ENCODE data around the gene CNPY4.

Gene CNPY4

DNA sequence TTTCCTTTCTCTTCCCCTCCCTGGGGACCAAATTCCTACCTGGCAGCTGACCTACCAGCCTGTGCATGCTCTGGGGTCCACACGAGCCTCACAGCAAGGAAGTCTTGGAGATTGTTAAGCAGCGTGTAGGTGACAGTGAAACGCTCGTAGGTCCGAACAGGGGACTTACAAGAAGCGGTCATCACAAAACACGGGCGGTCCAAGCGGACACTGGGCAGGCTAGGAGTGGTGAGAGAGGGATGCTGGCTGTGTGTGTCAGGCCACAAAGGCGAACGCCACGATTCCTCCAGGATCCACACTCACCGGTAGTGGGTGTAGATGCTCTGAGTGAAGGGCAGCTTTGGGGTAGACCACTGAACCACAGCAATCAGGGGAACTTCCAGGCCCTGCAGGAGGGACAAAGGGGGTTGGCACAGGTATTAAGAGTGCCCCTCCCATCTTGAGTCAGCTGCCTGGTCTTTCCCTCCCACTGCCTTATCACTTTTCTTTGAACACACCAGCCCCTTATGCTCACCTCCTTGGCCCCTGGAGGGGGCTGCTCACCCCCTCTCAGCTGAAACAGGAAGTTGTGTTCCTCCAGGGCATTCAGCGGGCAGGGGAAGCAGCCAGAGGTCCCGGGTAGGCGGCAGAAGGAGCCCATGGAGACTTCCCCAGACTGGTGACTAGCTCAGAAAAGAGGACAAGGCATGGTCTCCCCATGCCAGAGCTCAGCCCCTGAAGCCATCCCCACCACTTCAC lies 37.1 kb downstream of the CNPY4 start:
- no peaks in the 10 kb centered on the region for H3K27me3 ChIP-seq (ENCODE audit: insufficient read depth, low read length, poor library complexity, severe bottlenecking)
- peak overlapping the region; percentile 92 for H3K4me2 ChIP-seq (ENCODE audit: low read depth, low read length, poor library complexity, severe bottlenecking)
- TF ChIP-seq, protein P1, sequence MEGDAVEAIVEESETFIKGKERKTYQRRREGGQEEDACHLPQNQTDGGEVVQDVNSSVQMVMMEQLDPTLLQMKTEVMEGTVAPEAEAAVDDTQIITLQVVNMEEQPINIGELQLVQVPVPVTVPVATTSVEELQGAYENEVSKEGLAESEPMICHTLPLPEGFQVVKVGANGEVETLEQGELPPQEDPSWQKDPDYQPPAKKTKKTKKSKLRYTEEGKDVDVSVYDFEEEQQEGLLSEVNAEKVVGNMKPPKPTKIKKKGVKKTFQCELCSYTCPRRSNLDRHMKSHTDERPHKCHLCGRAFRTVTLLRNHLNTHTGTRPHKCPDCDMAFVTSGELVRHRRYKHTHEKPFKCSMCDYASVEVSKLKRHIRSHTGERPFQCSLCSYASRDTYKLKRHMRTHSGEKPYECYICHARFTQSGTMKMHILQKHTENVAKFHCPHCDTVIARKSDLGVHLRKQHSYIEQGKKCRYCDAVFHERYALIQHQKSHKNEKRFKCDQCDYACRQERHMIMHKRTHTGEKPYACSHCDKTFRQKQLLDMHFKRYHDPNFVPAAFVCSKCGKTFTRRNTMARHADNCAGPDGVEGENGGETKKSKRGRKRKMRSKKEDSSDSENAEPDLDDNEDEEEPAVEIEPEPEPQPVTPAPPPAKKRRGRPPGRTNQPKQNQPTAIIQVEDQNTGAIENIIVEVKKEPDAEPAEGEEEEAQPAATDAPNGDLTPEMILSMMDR (conservative IDR thresholded peaks at IDR 0.05; ENCODE audit: low read length), result no peak
- TF ChIP-seq EZH2phosphoT487 (IDR thresholded peaks at IDR 0.05; ENCODE audit: borderline replicate concordance), result no peak
- H3F3A ChIP-seq (ENCODE audit: low read depth), result peaks cover 3% of the 10 kb centered on the region; the same call in 1 of the 2 replicates
- H4K20me1 ChIP-seq (ENCODE audit: insufficient read depth, low read length, poor library complexity, severe bottlenecking), result peaks cover 12% of the 10 kb centered on the region
- H3K9ac ChIP-seq (ENCODE audit: low read depth, low read length, poor library complexity, severe bottlenecking), result peak overlapping the region; percentile 86
- H3K79me2 ChIP-seq (ENCODE audit: insufficient read depth, low read length), result peaks cover 31% of the 10 kb centered on the region
- H2AFZ ChIP-seq (ENCODE audit: low read length), result no peak overlapping the region
- no peaks in the 10 kb centered on the region for H3K9me3 ChIP-seq (ENCODE audit: insufficient read depth, low read depth, low read length)
- H3K36me3 ChIP-seq (ENCODE audit: insufficient read depth, low read length), result peaks cover 9% of the 10 kb centered on the region; the same call in 1 of the 2 replicates
- H3K4me3 ChIP-seq (ENCODE audit: low read length, poor library complexity, severe bottlenecking), result peak overlapping the region; percentile 90
- no peaks in the 10 kb centered on the region for H3K9me2 ChIP-seq (replicated peaks; ENCODE audit: low read depth, low read length)
- peaks cover 25% of the 10 kb centered on the region for H3K4me1 ChIP-seq (ENCODE audit: insufficient read depth, low read length, poor library complexity, severe bottlenecking)

DNA sequence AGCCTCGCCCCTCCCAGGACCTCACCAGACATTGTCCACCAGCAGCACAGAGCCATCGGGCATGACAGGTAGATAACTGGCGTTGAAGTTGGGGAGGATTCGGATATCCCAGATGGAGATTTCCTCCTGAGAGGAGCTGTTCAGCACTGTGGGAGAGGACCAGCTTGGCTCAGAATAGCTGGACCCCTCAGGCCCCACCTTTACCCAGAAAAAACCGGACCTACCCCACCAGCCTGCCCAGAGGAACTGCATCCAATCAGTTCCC lies 37.6 kb downstream of the CNPY4 start:
- peaks cover 9% of the 10 kb centered on the region; the same call in 1 of the 2 replicates for H3K36me3 ChIP-seq (ENCODE audit: insufficient read depth, low read length)
- H3K4me2 ChIP-seq (ENCODE audit: low read depth, low read length, poor library complexity, severe bottlenecking), result peak overlapping the region; percentile 92
- H3K4me1 ChIP-seq (ENCODE audit: insufficient read depth, low read length, poor library complexity, severe bottlenecking), result peaks cover 25% of the 10 kb centered on the region
- H3K9ac ChIP-seq (ENCODE audit: low read depth, low read length, poor library complexity, severe bottlenecking), result peak overlapping the region; percentile 86
- H2AFZ ChIP-seq (ENCODE audit: low read length), result no peak overlapping the region
- H3K27me3 ChIP-seq (ENCODE audit: insufficient read depth, low read length, poor library complexity, severe bottlenecking), result no peaks in the 10 kb centered on the region
- peaks cover 12% of the 10 kb centered on the region for H4K20me1 ChIP-seq (ENCODE audit: insufficient read depth, low read length, poor library complexity, severe bottlenecking)
- peaks cover 3% of the 10 kb centered on the region; the same call in 1 of the 2 replicates for H3F3A ChIP-seq (ENCODE audit: low read depth)
- peaks cover 26% of the 10 kb centered on the region for H3K79me2 ChIP-seq (ENCODE audit: insufficient read depth, low read length)
- H3K4me3 ChIP-seq (ENCODE audit: low read length, poor library complexity, severe bottlenecking), result peak overlapping the region; percentile 90
- no peak for TF ChIP-seq EZH2phosphoT487 (IDR thresholded peaks at IDR 0.05; ENCODE audit: borderline replicate concordance)
- TF ChIP-seq, protein P1 (conservative IDR thresholded peaks at IDR 0.05; ENCODE audit: low read length), result no peak
- H3K9me2 ChIP-seq (replicated peaks; ENCODE audit: low read depth, low read length), result no peaks in the 10 kb centered on the region
- no peaks in the 10 kb centered on the region for H3K9me3 ChIP-seq (ENCODE audit: insufficient read depth, low read depth, low read length)

DNA sequence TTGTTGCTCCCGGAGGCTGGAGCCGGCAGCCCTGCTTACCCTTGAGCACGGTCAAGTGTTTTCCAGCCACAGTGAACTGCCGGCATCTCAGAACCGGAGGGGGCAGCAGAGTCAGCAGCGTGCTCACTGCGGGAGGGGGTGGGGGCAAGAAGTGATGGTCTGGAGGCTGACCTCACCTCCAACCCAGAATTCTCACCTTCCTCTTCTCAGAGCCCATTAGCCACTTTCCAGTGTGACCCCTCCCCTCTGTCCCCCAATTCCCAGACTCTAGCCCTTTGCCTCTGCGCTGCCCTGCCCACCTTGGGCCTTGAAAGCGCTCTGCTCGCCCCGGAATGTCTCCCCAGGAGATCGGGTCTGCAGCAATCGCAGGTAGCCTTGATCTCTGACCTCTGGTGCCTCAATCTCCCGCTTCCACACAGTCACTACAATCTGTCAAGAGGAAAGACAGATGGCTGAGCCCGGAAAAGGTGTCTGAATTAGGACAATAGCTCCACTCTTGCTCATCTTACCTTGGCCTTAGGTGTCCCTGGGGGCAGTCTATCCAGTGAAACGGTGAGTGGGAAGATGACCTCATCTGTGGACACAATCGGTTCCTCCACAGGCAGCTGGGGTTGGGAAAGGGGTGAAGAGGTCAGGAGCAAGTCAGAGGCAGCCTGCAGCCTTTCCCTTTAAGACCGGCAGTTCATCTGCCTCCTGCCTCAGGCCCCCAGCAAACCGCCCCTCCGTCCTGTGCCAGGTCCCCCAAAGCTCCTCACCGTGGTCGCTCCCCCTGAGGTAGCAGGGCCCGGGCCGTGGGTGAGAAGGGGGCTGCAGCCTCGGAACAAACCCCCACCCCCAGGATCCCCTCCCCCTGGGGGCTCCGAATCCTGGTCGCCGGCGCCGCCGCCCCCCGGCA lies 38.1 kb downstream of the CNPY4 start:
- no peaks in the 10 kb centered on the region for H3K9me2 ChIP-seq (replicated peaks; ENCODE audit: low read depth, low read length)
- no peak for TF ChIP-seq EZH2phosphoT487 (IDR thresholded peaks at IDR 0.05; ENCODE audit: borderline replicate concordance)
- TF ChIP-seq, protein P1 (conservative IDR thresholded peaks at IDR 0.05; ENCODE audit: low read length), result no peak
- no peak overlapping the region for H2AFZ ChIP-seq (ENCODE audit: low read length)
- H3K36me3 ChIP-seq (ENCODE audit: insufficient read depth, low read length), result peaks cover 9% of the 10 kb centered on the region; the same call in 1 of the 2 replicates
- peak overlapping the region; percentile 90 for H3K4me3 ChIP-seq (ENCODE audit: low read length, poor library complexity, severe bottlenecking)
- peak overlapping the region; percentile 92 for H3K4me2 ChIP-seq (ENCODE audit: low read depth, low read length, poor library complexity, severe bottlenecking)
- no peaks in the 10 kb centered on the region for H3K27me3 ChIP-seq (ENCODE audit: insufficient read depth, low read length, poor library complexity, severe bottlenecking)
- H3K9ac ChIP-seq (ENCODE audit: low read depth, low read length, poor library complexity, severe bottlenecking), result peak overlapping the region; percentile 86
- peaks cover 20% of the 10 kb centered on the region for H3K4me1 ChIP-seq (ENCODE audit: insufficient read depth, low read length, poor library complexity, severe bottlenecking)
- H3K79me2 ChIP-seq (ENCODE audit: insufficient read depth, low read length), result peaks cover 24% of the 10 kb centered on the region
- H3K9me3 ChIP-seq (ENCODE audit: insufficient read depth, low read depth, low read length), result no peaks in the 10 kb centered on the region
- H3F3A ChIP-seq (ENCODE audit: low read depth), result peaks cover 3% of the 10 kb centered on the region; the same call in 1 of the 2 replicates
- peaks cover 12% of the 10 kb centered on the region for H4K20me1 ChIP-seq (ENCODE audit: insufficient read depth, low read length, poor library complexity, severe bottlenecking)

Measured in Loucy (cell line).